Posterior vena cava (tissue), 2 donors: Measurements from ENCODE around the gene USP8. TPM values are rescaled to one million over a fixed set of nuclear protein-coding genes. Genes with fewer than 3 reads are reported as not detected.
A peak's percentile ranks its signal among the peaks of the same experiment; 100 is the strongest.
"Not testable (repeated sequence)": the region's sequence is repeated elsewhere in the genome, so short reads cannot be mapped to it uniquely, and the experiment has no call there.

Experiments
- DNase-seq: peaks from one replicate; pipeline ENCODE4 v3.0.0-alpha.2; 2020; ENCODE audit warnings: low spot score
- intact Hi-C, 2 donors: fragments of 100-400 bp; cut with DNase I; formaldehyde crosslinking; loops; one replicate each; pipeline versions ENCODE4 v1.14.1 to v1.14.2; 2022 to 2023
- long read RNA-seq, 2 donors: library from polyadenylated mRNA; unstranded; transcript quantifications; one replicate each; pipeline ENCODE4 v2.0.0, GENCODE V29; 2020 to 2021
- total RNA-seq, 2 donors: library from RNA; stranded (reverse); fragmentation: NEBNext Ultra II Directional; extraction: Animal tissue kit (Norgen Biotek cat#: 25700); gene quantifications; one replicate each; pipeline ENCODE4 v1.2.1, GENCODE V29; 2021
- donor health status: DM: yes; HTN: yes; CAD: no.
- donor health status: DM: yes; HTN: yes; CAD: no.

The USP8 gene
- total RNA-seq = 10 to 100 TPM; 53.1 to 61.0 TPM
- long read RNA-seq, donor 1, full-length matches to known transcripts = 2 of 21 reads
- long read RNA-seq, donor 1, partial matches to known transcripts = 9 of 21 reads
- long read RNA-seq, donor 1, other reads (novel, unspliced or antisense) = 10 of 21 reads
- long read RNA-seq, donor 2, transcript USP8-208 (12 exons, 1,917 nt) = major isoform, 10 of 107 reads
- long read RNA-seq, donor 2, partial matches to known transcripts = 69 of 107 reads
- long read RNA-seq, donor 2, other reads (novel, unspliced or antisense) = 25 of 107 reads

- intact Hi-C loops = loop anchor here in 1 of 2 donors (10.0 kb wide), 1 partner anchor 69 kb away; the partner anchor contains the start of gene GABPB1
- peak; percentile 99 for DNase-seq
Observed at GRCh38 chr15:50424066-50424890, at the start of gene USP8. Gene USP8 (plus strand): TSS chr15:50424405. CDS start chr15:50439074, 14,669 bp downstream.

- intact Hi-C loops = no loop called here
- no peak for DNase-seq
Observed at GRCh38 chr15:50377867-50378751, 46.1 kb upstream of the USP8 start.

- DNase-seq = no peak
- intact Hi-C loops = no loop called here
Observed at GRCh38 chr15:50378776-50379175, 45.4 kb upstream of the USP8 start.

- intact Hi-C loops, DNase-seq: not testable (repeated sequence)
Observed at GRCh38 chr15:50379413-50379812, 44.8 kb upstream of the USP8 start.

- intact Hi-C loops = no loop called here
Observed at GRCh38 chr15:50380089-50380488, 44.1 kb upstream of the USP8 start.

GRCh38 chr15:50381438-50381837 is 42.8 kb upstream of the USP8 start:
- intact Hi-C loops = no loop called here

More at GRCh38 chr15:50380089-50380488, 44.1 kb upstream of the USP8 start:
- DNase-seq = no peak

DNA sequence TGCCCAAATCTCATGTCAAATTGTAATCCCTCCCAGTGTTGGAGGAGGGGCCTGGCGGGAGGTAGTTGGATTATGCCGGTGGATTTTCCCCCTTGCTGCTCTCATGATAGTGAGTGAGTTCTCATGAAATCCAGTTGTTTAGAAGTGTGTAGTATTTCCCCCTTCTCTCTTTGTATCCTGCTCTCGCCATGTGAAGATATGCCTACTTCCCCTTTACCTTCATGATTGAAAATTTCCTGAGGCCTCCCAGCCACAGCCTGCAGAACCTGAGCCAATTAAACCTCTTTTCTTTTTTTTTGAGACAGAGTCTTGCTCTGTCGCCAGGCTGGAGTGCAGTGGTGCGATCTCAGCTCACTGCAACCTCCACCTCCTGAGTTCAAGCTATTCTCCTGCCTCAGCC is 41.8 kb upstream of the USP8 start:
- intact Hi-C loops, DNase-seq: not testable (repeated sequence)

More at GRCh38 chr15:50381438-50381837, 42.8 kb upstream of the USP8 start:
- DNase-seq = no peak

DNA sequence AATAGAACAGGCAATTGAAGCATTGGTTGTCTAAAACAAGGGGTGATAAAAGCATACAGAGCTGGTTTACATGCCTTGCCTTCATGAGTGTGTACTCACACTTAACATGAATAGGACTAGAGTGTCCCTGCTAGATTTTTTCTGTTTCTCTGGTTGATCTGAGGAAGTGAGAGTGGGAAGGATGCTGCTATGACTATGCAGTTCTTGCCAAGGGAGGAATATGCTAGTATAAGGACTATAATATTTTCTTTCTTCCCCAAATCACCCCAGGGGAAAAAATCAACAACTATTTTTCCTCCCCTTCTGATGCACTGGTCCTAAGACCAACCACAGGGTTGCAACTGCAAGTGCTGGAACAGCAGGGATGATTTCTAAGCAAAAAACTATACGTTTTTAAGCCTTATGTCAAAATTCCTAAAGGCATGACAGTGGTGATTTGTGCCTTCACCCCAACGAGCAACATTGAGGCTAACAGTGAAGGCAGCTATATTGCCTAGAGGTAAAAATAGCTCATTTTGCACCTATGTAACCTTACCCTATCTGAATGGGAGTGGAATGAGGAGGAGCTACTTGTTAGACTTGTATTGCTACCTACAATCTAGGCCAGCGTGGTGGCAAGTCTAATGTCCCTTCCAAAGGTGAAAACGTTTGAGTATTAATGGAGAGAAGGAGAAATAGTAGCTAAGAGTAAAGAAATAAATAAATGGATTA is 33.5 kb upstream of the USP8 start:
- intact Hi-C loops = no loop called here
- DNase-seq = no peak

GRCh38 chr15:50391561-50391960 is 32.6 kb upstream of the USP8 start:
- DNase-seq, intact Hi-C loops: not testable (repeated sequence)

GRCh38 chr15:50411870-50412269 is 12.3 kb upstream of the USP8 start:
- intact Hi-C loops = no loop called here
- DNase-seq = no peak

- intact Hi-C loops = no loop called here
- DNase-seq = no peak
Observed at GRCh38 chr15:50414624-50415023, 9.6 kb upstream of the USP8 start.

DNA sequence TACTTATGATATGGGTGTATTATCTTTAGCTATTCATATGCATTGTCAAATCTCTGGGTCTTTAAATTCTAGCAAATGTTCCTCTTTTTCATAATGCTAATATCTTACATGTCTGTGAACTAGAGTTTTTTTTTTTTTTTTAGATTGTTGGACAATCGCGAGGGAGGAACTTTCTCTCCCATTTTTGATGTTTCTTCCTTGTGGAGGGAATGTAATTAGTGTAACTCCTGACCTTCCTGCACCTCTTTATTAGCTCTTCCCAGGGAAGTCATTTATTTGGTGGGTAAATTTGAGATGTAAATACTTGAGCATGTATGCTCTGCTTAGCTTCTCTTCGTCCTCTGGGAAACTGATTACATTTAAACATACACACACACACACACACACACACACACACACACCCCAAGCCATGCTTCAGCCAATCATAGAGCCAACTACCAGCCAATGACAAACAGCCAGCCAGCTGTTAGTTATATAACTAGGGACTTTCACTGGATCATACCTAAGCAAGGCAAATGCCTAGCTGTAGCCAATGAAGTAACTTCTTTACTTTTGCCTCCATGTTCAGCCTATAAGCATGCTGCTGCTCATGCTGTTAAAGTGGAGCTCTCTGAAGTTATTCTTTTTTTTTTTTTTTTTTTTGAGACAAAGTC is 8.3 kb upstream of the USP8 start:
- no peak for DNase-seq
- intact Hi-C loops = no loop called here

DNA sequence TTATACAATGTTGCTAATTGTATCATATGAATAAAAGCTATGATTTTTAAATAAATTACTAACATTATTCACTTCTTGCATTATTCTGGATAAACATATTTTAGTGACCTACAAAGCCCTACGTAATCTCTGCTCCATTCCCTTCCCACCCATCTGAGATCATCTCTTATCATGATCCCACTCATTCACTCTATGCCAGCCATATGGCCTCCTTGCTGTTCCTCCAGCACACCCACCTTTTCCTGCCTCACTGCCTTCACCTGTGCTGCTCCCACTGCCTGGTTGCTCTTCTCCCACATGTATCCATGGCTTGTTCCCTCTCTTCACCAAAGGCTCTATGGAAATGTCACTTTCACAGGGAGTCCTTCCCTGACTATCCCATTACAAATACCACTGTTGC is 7.3 kb upstream of the USP8 start:
- intact Hi-C loops = no loop called here
- DNase-seq = no peak

- no peak for DNase-seq
- intact Hi-C loops = no loop called here
Observed at GRCh38 chr15:50418041-50418583, 6.1 kb upstream of the USP8 start.

- intact Hi-C loops = loop anchor here in 1 of 2 donors (10.0 kb wide), 1 partner anchor 70 kb away; the partner anchor contains the start of gene GABPB1
- no peak for DNase-seq
Observed at GRCh38 chr15:50425219-50425618, 1.0 kb downstream of the USP8 start.

GRCh38 chr15:50425678-50426246 is 1.6 kb downstream of the USP8 start:
- DNase-seq = not testable (repeated sequence)

GRCh38 chr15:50426428-50426827 is 2.2 kb downstream of the USP8 start:
- intact Hi-C loops = loop anchor here in 1 of 2 donors (10.0 kb wide), 1 partner anchor 72 kb away; the partner anchor contains the start of gene GABPB1
- DNase-seq = no peak

More at GRCh38 chr15:50425678-50426246, 1.6 kb downstream of the USP8 start:
- intact Hi-C loops = loop anchor here in 1 of 2 donors (10.0 kb wide), 1 partner anchor 71 kb away; the partner anchor contains the start of gene GABPB1
